GM12874 (cell line): ENCODE data around the gene ALLC.

Experiments
- TF ChIP-seq, protein P1 (sequence below): IDR thresholded peaks from 2 replicates; pipeline ENCODE4 v1.5.1; 2011; ENCODE audit warnings: low read depth, mild to moderate bottlenecking, control low read depth, low read length, moderate library complexity; ENCODE audit not compliant: insufficient read depth

The ALLC gene

GRCh38 chr2:3617198-3617890, 40.7 kb upstream of the ALLC start:
- TF ChIP-seq, protein P1, sequence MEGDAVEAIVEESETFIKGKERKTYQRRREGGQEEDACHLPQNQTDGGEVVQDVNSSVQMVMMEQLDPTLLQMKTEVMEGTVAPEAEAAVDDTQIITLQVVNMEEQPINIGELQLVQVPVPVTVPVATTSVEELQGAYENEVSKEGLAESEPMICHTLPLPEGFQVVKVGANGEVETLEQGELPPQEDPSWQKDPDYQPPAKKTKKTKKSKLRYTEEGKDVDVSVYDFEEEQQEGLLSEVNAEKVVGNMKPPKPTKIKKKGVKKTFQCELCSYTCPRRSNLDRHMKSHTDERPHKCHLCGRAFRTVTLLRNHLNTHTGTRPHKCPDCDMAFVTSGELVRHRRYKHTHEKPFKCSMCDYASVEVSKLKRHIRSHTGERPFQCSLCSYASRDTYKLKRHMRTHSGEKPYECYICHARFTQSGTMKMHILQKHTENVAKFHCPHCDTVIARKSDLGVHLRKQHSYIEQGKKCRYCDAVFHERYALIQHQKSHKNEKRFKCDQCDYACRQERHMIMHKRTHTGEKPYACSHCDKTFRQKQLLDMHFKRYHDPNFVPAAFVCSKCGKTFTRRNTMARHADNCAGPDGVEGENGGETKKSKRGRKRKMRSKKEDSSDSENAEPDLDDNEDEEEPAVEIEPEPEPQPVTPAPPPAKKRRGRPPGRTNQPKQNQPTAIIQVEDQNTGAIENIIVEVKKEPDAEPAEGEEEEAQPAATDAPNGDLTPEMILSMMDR: no peak

DNA sequence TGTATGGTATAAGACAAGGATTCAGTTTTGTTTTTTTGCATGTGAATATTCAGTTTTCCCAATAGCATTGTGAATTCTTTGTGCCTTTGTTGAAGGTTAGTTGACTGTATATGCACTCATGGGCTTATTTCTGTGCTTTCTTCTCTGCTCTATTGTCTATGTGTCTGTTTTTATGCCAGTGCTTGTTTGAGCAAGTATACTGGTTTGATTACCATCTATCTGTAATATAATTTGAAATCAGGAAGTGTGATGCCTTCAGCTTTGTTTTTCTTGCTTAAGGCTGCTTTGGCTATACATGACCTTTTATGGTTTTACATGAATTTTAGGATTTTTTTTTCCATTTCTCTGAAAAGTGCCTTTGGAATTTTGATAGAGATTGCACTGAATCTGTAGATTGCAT, 39.6 kb upstream of the ALLC start:
- TF ChIP-seq, protein P1: no peak

GRCh38 chr2:3619033-3619432, 39.0 kb upstream of the ALLC start:
- TF ChIP-seq, protein P1: no peak

DNA sequence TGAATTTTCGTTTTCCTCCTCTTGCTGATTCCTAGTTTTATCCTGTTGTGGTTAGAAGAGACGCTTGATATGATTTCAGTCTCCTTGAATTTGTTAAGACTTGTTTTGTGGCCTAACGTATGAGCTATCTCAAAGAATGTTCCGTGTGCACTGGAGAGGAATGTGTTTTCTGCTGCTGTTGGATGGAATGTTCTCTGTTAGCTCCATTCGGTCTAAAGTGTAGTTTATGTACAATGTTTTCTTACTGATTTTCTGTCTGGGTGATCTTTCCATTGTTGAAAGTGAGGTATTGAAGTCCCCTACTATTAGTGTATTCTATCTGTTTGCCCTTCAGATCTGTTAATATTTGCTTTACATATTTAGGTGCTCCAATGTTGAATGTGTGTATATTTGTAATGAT, 37.2 kb upstream of the ALLC start:
- TF ChIP-seq, protein P1: no peak

- TF ChIP-seq, protein P1: no peak
Observed at GRCh38 chr2:3622967-3623366, 35.0 kb upstream of the ALLC start.

DNA sequence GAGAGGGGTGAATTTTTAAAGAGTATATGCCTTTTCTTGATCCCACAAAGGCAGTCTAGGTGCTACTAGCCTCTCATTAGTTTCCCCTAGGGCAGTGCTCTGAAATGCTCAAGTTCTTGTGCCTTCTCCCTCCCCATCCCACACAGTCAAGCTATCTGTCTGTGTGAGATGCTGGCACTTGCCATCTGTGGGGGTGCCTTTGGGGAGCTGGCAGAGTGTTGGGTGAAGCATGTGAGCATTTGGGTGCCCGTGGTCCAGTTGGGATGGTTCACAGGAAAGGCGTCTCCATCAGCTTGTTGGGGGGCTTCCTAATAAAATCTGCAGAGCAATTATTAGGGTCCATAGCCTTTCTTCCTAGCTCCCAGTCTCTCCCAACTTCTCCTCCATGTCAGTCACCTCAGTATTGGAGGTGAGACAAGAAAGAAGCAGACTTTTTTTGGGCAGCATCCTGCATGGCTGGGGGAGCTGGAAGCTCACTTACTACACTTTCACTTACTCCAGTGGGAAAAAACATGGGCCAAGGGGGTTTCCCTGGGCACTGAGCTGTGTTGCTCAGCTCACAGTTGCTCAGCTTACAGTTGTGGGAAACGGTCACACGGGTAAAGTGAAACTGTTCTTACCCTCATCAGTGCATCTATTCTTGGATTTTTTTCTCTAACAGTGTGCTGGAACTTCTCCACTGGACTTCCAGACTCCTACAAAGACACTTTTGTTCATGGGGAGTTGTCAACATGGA, 33.8 kb upstream of the ALLC start:
- TF ChIP-seq, protein P1: no peak

DNA sequence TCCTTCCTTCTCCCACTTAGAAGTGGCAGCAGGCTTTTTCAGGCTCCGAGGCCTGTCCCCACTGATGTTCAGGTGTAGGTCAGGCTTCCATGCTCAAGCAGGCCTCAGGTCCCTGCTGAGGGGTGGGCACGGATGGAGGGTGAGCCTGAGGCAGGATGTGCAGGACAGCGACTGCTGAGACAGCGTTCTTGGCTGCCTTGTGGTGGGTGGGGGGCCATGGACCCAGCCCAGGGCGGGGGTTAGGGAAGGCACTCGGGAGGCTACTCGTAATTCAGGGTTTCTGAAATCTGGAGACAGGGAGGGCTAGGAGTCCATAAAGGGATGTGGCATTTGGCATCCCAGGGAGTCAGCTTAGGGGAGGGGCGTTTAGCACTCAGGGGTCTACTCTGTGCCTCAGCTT, 32.8 kb upstream of the ALLC start:
- TF ChIP-seq, protein P1: no peak
